Measurements from ENCODE around the gene ZNF227. TPM values are rescaled to one million over a fixed set of nuclear protein-coding genes. Genes with fewer than 3 reads are reported as not detected.

ZNF227 gene
- total RNA-seq, 1 experiment from 2014 or later, result 8.7 TPM

DNA sequence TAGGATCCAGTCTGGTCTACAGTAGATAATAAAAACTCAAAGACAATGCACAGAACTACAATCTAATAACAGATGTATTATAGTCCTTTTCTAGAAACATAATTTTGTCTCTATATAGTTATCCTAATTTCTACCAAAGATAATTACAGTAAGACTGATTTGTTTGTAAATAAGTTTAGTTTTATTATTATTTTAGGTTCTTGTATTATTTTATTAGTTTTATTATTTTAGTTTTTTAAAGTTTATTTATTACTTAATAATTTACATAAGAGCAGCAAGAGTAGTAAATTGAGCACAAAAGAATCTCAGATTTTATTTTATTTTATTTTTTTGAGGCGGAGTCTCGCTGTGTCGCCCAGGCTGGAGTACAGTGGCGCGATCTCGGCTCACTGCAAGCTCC lies 22.3 kb upstream of the ZNF227 start:
- intact Hi-C loops (cut with micrococcal nuclease), result no loop called here
- Histone ChIP-seq H3K9ac (ENCODE audit: low read length) (no peak overlapping the region), H3K9me3 (ENCODE audit: low read length) (no peaks in the 10 kb centered on the region), H3K4me3 (ENCODE audit: low read length) (no peak overlapping the region), H3K79me2 (ENCODE audit: low read length) (no peaks in the 10 kb centered on the region), H3K27ac (ENCODE audit: low read length) (no peak overlapping the region), H3K36me3 (ENCODE audit: low read depth, low read length) (no peaks in the 10 kb centered on the region), H4K20me1 (ENCODE audit: low read length) (no peaks in the 10 kb centered on the region), H2AFZ (ENCODE audit: low read length) (no peak overlapping the region), H3K27me3 (ENCODE audit: low read length) (no peaks in the 10 kb centered on the region), H3F3A (ENCODE audit: low read length, unreplicated experiment) (no peaks in the 10 kb centered on the region), H3K4me2 (ENCODE audit: low read length) (no peak overlapping the region), H3K4me1 (ENCODE audit: insufficient read depth, low read length) (no peaks in the 10 kb centered on the region), H3K9me2 (replicated peaks; ENCODE audit: low read length) (no peaks in the 10 kb centered on the region)
- POLR2A ChIA-PET (ENCODE audit: unreplicated experiment), result no interaction called here
- CTCF ChIA-PET, result no interaction called here
- TF ChIP-seq EZH2phosphoT487 (IDR thresholded peaks at IDR 0.05; ENCODE audit: borderline replicate concordance, low read length), result no peak
- TF ChIP-seq, protein P1, sequence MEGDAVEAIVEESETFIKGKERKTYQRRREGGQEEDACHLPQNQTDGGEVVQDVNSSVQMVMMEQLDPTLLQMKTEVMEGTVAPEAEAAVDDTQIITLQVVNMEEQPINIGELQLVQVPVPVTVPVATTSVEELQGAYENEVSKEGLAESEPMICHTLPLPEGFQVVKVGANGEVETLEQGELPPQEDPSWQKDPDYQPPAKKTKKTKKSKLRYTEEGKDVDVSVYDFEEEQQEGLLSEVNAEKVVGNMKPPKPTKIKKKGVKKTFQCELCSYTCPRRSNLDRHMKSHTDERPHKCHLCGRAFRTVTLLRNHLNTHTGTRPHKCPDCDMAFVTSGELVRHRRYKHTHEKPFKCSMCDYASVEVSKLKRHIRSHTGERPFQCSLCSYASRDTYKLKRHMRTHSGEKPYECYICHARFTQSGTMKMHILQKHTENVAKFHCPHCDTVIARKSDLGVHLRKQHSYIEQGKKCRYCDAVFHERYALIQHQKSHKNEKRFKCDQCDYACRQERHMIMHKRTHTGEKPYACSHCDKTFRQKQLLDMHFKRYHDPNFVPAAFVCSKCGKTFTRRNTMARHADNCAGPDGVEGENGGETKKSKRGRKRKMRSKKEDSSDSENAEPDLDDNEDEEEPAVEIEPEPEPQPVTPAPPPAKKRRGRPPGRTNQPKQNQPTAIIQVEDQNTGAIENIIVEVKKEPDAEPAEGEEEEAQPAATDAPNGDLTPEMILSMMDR (conservative IDR thresholded peaks at IDR 0.05; ENCODE audit: low read depth, low read length), result no peak
- TF ChIP-seq EZH2 (IDR thresholded peaks at IDR 0.05; ENCODE audit: low read length, unreplicated experiment), result no peak
- ATAC-seq (no peak), DNase-seq (no peak)
- BruUV-seq (replicated peaks), result no TSS peak

DNA sequence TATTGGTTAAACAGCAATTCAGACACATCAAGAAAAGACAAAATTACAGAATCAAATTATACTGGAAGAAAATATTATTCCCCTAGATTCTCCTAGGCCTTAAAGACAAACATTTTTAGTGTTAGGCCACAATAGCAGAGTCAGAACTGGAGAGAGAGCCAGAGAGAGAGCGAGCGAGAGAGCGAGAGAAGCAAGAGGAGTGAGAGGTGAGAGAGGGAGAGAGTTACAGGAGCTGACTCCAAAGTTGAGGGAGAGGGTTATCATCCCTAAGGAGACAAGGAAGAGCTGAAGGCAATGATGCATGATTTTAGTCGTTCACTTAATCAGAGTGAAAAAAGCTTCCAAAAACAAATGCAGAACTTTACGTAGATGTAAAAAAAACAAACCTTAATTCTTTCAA lies 20.2 kb upstream of the ZNF227 start:
- H3K27ac ChIP-seq (ENCODE audit: low read length), result no peak overlapping the region
- H3F3A ChIP-seq (ENCODE audit: low read length, unreplicated experiment), result no peaks in the 10 kb centered on the region
- H3K4me1 ChIP-seq (ENCODE audit: insufficient read depth, low read length), result no peaks in the 10 kb centered on the region
- intact Hi-C loops (cut with micrococcal nuclease), result no loop called here
- H3K79me2 ChIP-seq (ENCODE audit: low read length), result no peaks in the 10 kb centered on the region
- H3K36me3 ChIP-seq (ENCODE audit: low read depth, low read length), result no peaks in the 10 kb centered on the region
- H3K9ac ChIP-seq (ENCODE audit: low read length), result no peak overlapping the region
- no peak overlapping the region for H2AFZ ChIP-seq (ENCODE audit: low read length)
- no peaks in the 10 kb centered on the region for H3K9me2 ChIP-seq (replicated peaks; ENCODE audit: low read length)
- DNase-seq (no peak), ATAC-seq (no peak)
- no peak overlapping the region for H3K4me2 ChIP-seq (ENCODE audit: low read length)
- ChIA-PET CTCF (no interaction called here), POLR2A (ENCODE audit: unreplicated experiment) (no interaction called here)
- H4K20me1 ChIP-seq (ENCODE audit: low read length), result no peaks in the 10 kb centered on the region
- BruUV-seq (replicated peaks), result no TSS peak
- TF ChIP-seq EZH2phosphoT487 (IDR thresholded peaks at IDR 0.05; ENCODE audit: borderline replicate concordance, low read length) (no peak), EZH2 (IDR thresholded peaks at IDR 0.05; ENCODE audit: low read length, unreplicated experiment) (no peak)
- TF ChIP-seq, protein P1 (conservative IDR thresholded peaks at IDR 0.05; ENCODE audit: low read depth, low read length), result no peak
- no peak overlapping the region for H3K4me3 ChIP-seq (ENCODE audit: low read length)
- no peaks in the 10 kb centered on the region for H3K27me3 ChIP-seq (ENCODE audit: low read length)
- no peaks in the 10 kb centered on the region for H3K9me3 ChIP-seq (ENCODE audit: low read length)

DNA sequence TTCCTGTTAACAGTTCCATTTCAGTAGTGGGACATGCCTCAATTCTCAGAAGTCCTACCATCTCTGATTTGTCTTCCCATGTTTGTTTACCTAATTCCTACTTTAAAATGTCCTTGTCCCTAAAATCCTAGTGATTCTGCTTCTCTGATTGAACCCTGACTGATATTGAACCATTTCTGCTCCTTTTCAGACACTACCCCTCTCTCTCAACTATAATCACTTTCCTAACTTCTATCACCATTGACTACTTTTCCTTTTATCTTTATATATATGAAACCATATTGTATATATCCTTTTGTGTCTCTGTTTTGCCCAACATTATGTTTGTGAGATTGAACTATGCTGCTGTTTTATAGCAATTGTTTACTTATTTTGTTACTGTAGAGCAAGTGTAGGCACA lies 15.6 kb upstream of the ZNF227 start:
- no peak overlapping the region for H3K4me3 ChIP-seq (ENCODE audit: low read length)
- intact Hi-C loops (cut with micrococcal nuclease), result no loop called here
- DNase-seq (no peak), ATAC-seq (no peak)
- no peak overlapping the region for H3K27ac ChIP-seq (ENCODE audit: low read length)
- no peaks in the 10 kb centered on the region for H3K9me3 ChIP-seq (ENCODE audit: low read length)
- no peaks in the 10 kb centered on the region for H3F3A ChIP-seq (ENCODE audit: low read length, unreplicated experiment)
- H3K9ac ChIP-seq (ENCODE audit: low read length), result no peak overlapping the region
- H4K20me1 ChIP-seq (ENCODE audit: low read length), result no peaks in the 10 kb centered on the region
- H3K36me3 ChIP-seq (ENCODE audit: low read depth, low read length), result no peaks in the 10 kb centered on the region
- H3K27me3 ChIP-seq (ENCODE audit: low read length), result no peaks in the 10 kb centered on the region
- no peaks in the 10 kb centered on the region for H3K9me2 ChIP-seq (replicated peaks; ENCODE audit: low read length)
- BruUV-seq (replicated peaks), result no TSS peak
- H3K79me2 ChIP-seq (ENCODE audit: low read length), result no peaks in the 10 kb centered on the region
- TF ChIP-seq EZH2 (IDR thresholded peaks at IDR 0.05; ENCODE audit: low read length, unreplicated experiment), result no peak
- TF ChIP-seq EZH2phosphoT487 (IDR thresholded peaks at IDR 0.05; ENCODE audit: borderline replicate concordance, low read length), result no peak
- TF ChIP-seq, protein P1 (conservative IDR thresholded peaks at IDR 0.05; ENCODE audit: low read depth, low read length), result no peak
- no peak overlapping the region for H2AFZ ChIP-seq (ENCODE audit: low read length)
- no peak overlapping the region for H3K4me2 ChIP-seq (ENCODE audit: low read length)
- CTCF ChIA-PET, result no interaction called here
- POLR2A ChIA-PET (ENCODE audit: unreplicated experiment), result no interaction called here
- H3K4me1 ChIP-seq (ENCODE audit: insufficient read depth, low read length), result no peaks in the 10 kb centered on the region

Measured in PC-3 (cell line).